HG03575 (cell line): ENCODE data around the gene PLPPR5.

ENCODE experiments used
- ATAC-seq: cut with Tn5 transposase; IDR thresholded peaks from one replicate; pipeline ENCODE4 v1.9.1; 2021; ENCODE audit not compliant: unreplicated experiment, insufficient number of reproducible peaks, low FRiP score; ENCODE audit errors: extremely low read depth

PLPPR5 gene

DNA sequence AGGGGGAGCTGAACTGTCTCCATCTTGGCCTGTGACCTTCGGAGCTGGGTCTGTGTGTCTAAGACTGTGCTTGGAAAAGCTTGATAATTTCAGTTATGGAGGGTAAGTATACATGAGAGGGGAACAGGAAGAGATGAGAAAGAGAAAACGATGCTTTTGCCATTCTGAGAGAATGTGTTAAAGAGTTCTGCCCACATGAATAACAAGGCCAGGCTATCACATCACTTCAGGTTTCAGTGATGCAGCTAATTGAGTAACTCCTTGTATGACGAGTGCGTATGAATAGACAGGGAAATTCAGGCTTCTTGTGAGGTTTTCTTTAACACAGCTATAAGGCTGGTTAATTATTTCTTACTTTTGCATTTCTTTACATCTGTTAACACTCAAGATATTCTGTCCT is 81.0 kb downstream of the PLPPR5 start:
- ATAC-seq, result no peak

DNA sequence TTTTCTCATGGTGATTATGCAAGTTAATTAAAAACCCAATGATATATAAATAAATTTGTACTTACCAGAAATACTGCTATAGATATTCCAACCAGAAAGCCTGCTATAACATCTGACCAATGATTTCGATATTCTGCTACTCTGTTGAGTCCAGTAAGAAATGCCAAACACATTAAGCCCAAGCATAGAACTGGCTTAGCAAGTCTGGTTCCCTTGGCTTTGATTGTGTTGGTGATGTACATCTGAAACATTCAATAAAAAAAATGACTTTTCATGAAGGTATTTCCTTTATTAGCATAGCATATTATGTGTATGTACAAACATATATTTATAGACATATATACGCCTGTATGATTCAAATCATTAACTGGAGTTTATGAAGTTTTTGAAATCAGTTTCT is 82.8 kb downstream of the PLPPR5 start:
- ATAC-seq, result no peak

- no peak for ATAC-seq
Measured at GRCh38 chr1:98920441-98921110, 84.1 kb downstream of the PLPPR5 start.

- no peak for ATAC-seq
Measured at GRCh38 chr1:98919652-98920051, 85.0 kb downstream of the PLPPR5 start.

- ATAC-seq, result no peak
Measured at GRCh38 chr1:98919211-98919610, 85.5 kb downstream of the PLPPR5 start.

- ATAC-seq, result no peak
Measured at GRCh38 chr1:98914547-98914946, 90.1 kb downstream of the PLPPR5 start.

DNA sequence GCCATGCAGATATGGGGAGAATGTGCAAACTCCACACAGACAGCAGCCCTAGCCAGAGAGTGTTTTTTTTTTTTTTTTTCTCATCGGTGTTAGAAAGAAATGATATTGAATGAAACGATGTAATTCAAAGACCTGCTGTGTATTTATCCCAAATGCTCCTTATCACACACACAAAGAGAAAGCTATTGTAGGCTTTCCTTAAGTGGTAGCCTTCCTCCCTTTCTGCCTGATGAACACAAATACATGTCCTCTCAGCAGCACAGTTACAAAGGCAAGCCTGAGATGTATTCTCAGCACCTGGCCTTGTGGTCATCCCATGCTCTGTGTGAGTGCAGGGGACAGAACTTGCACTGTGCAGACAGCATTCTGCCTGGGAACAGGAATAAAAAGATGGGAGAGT is 93.8 kb downstream of the PLPPR5 start:
- ATAC-seq, result no peak

DNA sequence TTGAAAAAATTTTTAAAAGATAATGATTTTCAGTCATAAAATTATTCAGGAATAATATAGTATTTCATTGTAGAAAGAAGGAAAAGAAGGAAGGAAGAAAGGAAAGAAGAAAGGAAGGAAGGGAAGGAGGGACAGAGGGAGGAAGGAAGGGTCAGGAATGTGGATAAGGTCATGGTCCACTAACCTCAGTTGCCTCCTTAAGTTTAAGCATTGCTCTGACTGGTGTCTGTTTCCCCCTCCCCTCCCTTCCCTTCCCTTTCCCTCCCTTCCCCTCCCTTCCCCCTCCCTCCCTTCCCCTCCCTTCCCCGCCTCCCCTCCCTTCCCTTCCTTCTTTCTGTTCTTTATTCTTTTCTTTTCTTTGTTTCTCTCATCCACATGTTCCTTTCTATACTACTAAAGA is 95.7 kb downstream of the PLPPR5 start:
- ATAC-seq, result no peak

GRCh38 chr1:98906809-98907208 is 97.9 kb downstream of the PLPPR5 start:
- no peak for ATAC-seq

DNA sequence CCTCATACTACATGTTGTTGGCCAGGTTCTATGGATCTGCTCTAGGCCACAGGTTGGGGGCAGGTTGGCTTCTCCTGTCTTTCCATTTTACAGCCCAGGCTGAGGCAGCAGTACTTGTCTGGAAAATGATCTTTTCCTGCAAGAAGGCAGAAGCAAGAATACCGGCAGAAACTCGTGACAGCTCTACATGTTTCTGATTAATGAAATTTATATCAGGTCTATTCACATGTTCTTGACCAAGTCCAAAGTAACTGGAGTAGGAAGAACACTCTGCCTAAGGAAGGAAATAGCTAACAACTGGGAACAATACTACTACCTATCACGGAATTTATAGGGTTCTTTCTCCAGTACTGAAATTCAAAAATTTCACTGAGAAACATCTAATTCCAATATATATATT is 98.3 kb downstream of the PLPPR5 start:
- ATAC-seq, result no peak

GRCh38 chr1:98904684-98905083 is 100.0 kb downstream of the PLPPR5 start:
- no peak for ATAC-seq

GRCh38 chr1:98903726-98904125 is 100.9 kb downstream of the PLPPR5 start:
- ATAC-seq, result no peak

GRCh38 chr1:98903261-98903660 is 101.4 kb downstream of the PLPPR5 start:
- no peak for ATAC-seq

GRCh38 chr1:98898940-98899339 is 105.7 kb downstream of the PLPPR5 start:
- ATAC-seq, result no peak

DNA sequence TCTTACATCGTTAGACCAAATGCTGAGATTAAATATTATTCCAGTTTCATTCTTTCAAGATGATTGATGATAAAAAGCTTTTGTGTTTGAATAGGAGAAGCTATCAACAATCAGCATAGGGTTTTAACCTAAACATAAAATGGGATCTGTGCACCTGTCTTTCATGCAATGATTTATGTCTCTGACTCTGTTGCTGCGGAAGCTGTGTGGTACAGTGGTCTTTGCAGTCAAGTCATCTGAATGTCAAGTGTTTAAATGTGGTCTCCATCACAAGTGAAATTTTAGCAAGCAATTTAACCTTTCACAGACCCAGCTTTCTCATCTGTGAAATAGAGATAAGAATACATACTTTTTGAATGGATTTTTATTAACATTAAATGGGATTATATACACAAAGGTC is 107.2 kb downstream of the PLPPR5 start:
- no peak for ATAC-seq

DNA sequence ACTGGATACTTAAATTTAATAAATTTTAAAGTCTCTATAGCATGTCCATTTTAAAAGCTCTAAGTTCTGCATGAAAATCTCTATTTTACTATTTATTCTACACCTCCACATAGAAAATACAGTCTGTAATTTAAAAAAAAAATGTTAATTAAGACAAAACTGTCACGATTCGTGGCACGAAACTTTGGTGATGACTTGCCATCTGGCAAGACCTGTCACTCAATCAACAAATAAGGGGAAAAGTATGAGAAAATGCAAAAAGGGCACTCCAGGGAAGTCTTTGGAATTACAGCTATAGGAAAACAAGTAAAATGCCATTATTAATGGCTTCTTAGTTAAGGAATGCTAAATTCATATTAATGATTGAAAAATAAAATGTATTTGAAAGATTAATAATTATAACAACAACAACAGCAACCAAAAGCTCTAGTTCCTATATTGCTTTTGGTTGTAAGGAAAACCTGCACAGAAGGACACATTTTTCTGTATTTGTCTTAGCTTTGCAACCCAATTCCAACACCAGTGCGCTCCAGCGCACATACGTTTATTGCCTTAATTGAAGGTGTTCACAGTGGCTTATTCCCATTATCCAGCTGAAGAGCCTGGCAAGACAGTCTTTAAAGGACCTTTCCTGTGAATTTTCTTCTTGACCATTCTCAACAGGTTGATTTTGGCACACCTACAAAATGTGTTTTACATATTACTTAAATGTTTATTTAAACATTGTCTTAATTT is 107.8 kb downstream of the PLPPR5 start:
- ATAC-seq, result no peak

DNA sequence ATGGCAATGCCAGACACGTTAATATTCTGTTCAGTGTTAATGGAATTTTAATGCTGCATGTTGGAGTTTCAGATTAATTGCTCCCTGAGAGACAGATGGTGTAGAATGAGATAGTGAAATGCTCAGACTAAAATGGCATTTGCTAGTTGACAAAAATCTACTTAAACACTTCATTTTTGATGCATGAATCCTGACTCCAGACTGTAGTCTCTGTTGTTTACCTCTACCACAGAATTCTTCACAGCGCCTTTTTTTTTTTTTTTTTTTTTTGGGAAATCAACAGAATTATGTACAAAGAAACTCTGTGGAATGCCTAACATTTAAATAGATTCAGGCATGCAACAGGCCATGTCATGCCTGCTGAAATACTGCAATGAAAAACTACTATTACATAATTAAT is 111.3 kb downstream of the PLPPR5 start:
- no peak for ATAC-seq

DNA sequence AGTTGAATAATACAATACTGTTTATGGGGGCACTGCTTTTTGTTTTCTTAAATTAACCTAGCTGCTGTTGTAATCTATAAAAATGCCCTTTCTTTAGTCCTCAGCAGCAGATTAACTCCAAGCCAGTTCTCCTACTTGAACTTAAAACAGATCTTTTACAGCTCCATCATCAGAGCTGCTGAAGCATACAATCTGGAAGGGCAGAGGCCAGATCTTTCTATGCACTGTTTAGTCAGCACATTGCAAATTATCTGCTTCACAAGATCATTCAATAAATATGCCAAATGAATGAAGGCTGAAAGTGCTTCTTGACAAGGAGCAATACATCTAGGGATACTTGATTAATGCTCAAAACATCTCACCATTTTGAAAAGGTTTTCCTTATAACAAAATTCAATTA is 115.8 kb downstream of the PLPPR5 start:
- ATAC-seq, result no peak

DNA sequence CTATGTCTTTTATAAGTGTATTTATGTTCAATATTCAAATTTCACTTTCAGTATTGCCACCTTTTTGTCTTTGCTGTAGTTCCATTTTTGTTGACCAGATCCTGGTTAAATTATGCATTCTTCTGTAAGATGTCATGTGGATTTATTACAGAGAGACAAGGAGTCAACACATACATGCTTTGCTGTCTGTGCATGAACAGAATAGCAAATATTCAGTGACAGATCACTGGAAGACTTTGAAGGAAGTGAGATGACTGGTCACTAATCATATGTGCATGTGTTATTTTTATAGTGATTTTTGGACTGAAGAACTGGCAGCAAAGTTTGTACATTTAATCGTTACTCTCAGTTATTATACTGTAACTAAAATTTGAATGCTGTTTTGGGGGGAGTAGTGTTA is 117.2 kb downstream of the PLPPR5 start:
- ATAC-seq, result no peak

GRCh38 chr1:98884864-98885263 is 119.8 kb downstream of the PLPPR5 start:
- ATAC-seq, result no peak

GRCh38 chr1:98881901-98882300 is 122.8 kb downstream of the PLPPR5 start:
- ATAC-seq, result no peak
